Upper lobe of right lung (tissue), 1 donor: Measurements from ENCODE around the gene KRTAP22-2. TPM values are rescaled to one million over a fixed set of nuclear protein-coding genes. Genes with fewer than 3 reads are reported as not detected.

Experiments
- ATAC-seq: fragments of 200-7000 bp; cut with Tn5 transposase; one replicate; pipeline ENCODE4 v1.9.1; 2020; ENCODE audit warnings: mild to moderate bottlenecking, moderate library complexity
- DNase-seq: peaks from one replicate; pipeline ENCODE4 v3.0.0-alpha.2; 2020
- H3K27ac ChIP-seq: fragments of 200-600 bp; one replicate; pipeline ENCODE4 v1.8.0; 2022
- H3K27me3 ChIP-seq: fragments of 200-600 bp; one replicate; pipeline ENCODE4 v1.8.0; 2022; ENCODE audit warnings: mild to moderate bottlenecking
- H3K36me3 ChIP-seq: fragments of 200-600 bp; one replicate; pipeline ENCODE4 v1.8.0; 2022
- H3K4me1 ChIP-seq: fragments of 200-600 bp; one replicate; pipeline ENCODE4 v1.8.0; 2022
- H3K4me3 ChIP-seq: fragments of 200-600 bp; one replicate; pipeline ENCODE4 v1.8.0; 2022; ENCODE audit warnings: mild to moderate bottlenecking
- H3K9me3 ChIP-seq: fragments of 200-600 bp; one replicate; pipeline ENCODE4 v1.8.0; 2022
- CTCF ChIP-seq: fragments of 200-600 bp; IDR thresholded peaks from one replicate; pipeline ENCODE4 v1.8.0; 2022; ENCODE audit warnings: antibody characterized with exemption
- intact Hi-C: fragments of 100-400 bp; cut with DNase I; formaldehyde crosslinking; loops from one replicate; pipeline ENCODE4 v1.11.0; 2022
- total RNA-seq: library from RNA; stranded (reverse); fragmentation: NEBNext Ultra II Directional; extraction: Animal tissue kit (Norgen Biotek cat#: 25700); gene quantifications from one replicate; pipeline ENCODE4 v1.2.1, GENCODE V29; 2021
- donor health status: DM: no; HTN: yes; CAD: no; lungs with severe emphysema.

KRTAP22-2 gene
- total RNA-seq, 1 donor from 2014 or later = not detected

DNA sequence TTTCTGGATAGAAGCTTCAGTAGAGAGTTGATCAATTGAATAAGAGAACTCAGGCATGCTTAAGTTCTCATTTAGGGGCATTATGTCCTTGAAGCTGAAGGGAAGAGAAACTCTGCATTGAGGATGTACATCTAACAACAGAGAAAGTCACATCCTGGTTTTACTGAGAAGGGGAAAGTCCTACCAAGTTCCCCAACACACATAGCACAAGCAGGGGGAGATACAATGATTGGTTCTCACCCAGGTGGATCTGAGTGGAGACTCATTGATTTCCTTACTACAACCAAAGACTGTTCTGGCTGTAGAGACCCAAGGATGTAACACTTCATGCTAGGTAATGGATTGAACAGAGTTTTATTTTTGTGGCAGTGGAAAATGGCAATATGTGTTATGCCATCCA is 25.0 kb upstream of the KRTAP22-2 start:
- H3K4me3 ChIP-seq = no peak overlapping the region
- ATAC-seq (no peak), DNase-seq (no peak)
- intact Hi-C loops = no loop called here
- H3K9me3 ChIP-seq = no peaks in the 10 kb centered on the region
- no peak overlapping the region for H3K27ac ChIP-seq
- H3K27me3 ChIP-seq = no peaks in the 10 kb centered on the region
- no peak for TF ChIP-seq CTCF
- no peaks in the 10 kb centered on the region for H3K4me1 ChIP-seq
- H3K36me3 ChIP-seq = no peaks in the 10 kb centered on the region

GRCh38 chr21:30613836-30614235 is 23.6 kb upstream of the KRTAP22-2 start, which contains the start of gene KRTAP6-1:
Gene KRTAP6-1 (minus strand): TSS chr21:30613930. CDS start chr21:30613904, 26 bp downstream.
- DNase-seq (no peak), ATAC-seq (no peak)
- no peak for TF ChIP-seq CTCF
- Histone ChIP-seq H3K4me1 (no peaks in the 10 kb centered on the region), H3K4me3 (no peak within 1 kb of the TSS), H3K27ac (no peak within 1 kb of the TSS), H3K36me3 (no peaks in the 10 kb centered on the region), H3K9me3 (no peaks in the 10 kb centered on the region), H3K27me3 (no peaks in the 10 kb centered on the region)
- intact Hi-C loops = no loop called here

GRCh38 chr21:30612132-30612531 is 21.9 kb upstream of the KRTAP22-2 start:
- intact Hi-C loops = no loop called here
- no peak overlapping the region for H3K4me3 ChIP-seq

GRCh38 chr21:30605968-30606367 is 15.8 kb upstream of the KRTAP22-2 start:
- no peak overlapping the region for H3K27ac ChIP-seq
- H3K4me3 ChIP-seq = no peak overlapping the region
- no peaks in the 10 kb centered on the region for H3K36me3 ChIP-seq
- H3K27me3 ChIP-seq = no peaks in the 10 kb centered on the region
- no peaks in the 10 kb centered on the region for H3K4me1 ChIP-seq
- H3K9me3 ChIP-seq = no peaks in the 10 kb centered on the region
- DNase-seq (no peak), ATAC-seq (no peak)
- intact Hi-C loops = no loop called here
- TF ChIP-seq CTCF = no peak

More at GRCh38 chr21:30612132-30612531, 21.9 kb upstream of the KRTAP22-2 start:
- H3K27ac ChIP-seq = no peak overlapping the region
- no peaks in the 10 kb centered on the region for H3K36me3 ChIP-seq
- H3K4me1 ChIP-seq = no peaks in the 10 kb centered on the region
- H3K9me3 ChIP-seq = no peaks in the 10 kb centered on the region
- DNase-seq = no peak
- no peaks in the 10 kb centered on the region for H3K27me3 ChIP-seq
- no peak for ATAC-seq
- no peak for TF ChIP-seq CTCF

GRCh38 chr21:30600787-30601186 is 10.6 kb upstream of the KRTAP22-2 start, which contains the start of gene KRTAP22-1:
Gene KRTAP22-1 (plus strand): TSS chr21:30601087.
- no peak for TF ChIP-seq CTCF
- H3K4me1 ChIP-seq = no peaks in the 10 kb centered on the region
- H3K9me3 ChIP-seq = no peaks in the 10 kb centered on the region
- no peaks in the 10 kb centered on the region for H3K27me3 ChIP-seq
- no peaks in the 10 kb centered on the region for H3K36me3 ChIP-seq
- ATAC-seq = no peak
- intact Hi-C loops = no loop called here
- DNase-seq = no peak
- H3K4me3 ChIP-seq = no peak within 1 kb of the TSS
- no peak within 1 kb of the TSS for H3K27ac ChIP-seq

DNA sequence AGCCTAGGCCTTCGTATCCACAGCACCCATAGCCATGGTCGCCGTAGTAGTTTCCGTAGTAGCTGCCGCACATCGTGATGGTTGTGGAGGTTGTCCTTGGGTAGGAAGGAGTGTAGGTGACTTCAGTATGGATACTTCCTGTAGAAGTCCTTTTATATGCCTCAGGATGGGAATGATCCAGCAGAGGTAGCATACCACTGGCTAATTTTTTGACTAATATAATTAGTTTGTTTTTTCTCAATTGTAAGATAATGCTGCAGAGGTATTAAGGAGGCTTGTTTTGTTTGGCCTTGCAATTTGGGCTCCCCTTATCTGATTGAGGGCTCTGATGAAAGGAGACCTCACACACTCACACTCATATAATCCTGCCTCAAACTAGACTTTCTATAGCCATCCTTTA is 8.6 kb upstream of the KRTAP22-2 start, which contains the start of gene KRTAP6-2:
Gene KRTAP6-2 (minus strand): TSS at position 101 of the 400 bp plus-strand sequence. CDS start 28 bp downstream, at position 73.
- Histone ChIP-seq H3K27ac (no peak within 1 kb of the TSS), H3K36me3 (no peaks in the 10 kb centered on the region), H3K4me3 (no peak within 1 kb of the TSS), H3K4me1 (no peaks in the 10 kb centered on the region), H3K9me3 (no peaks in the 10 kb centered on the region), H3K27me3 (no peaks in the 10 kb centered on the region)
- no peak for DNase-seq
- intact Hi-C loops = no loop called here
- no peak for TF ChIP-seq CTCF
- no peak for ATAC-seq
